GM12801 (cell line): ENCODE results near the gene DYRK1B.

Experiments used
- TF ChIP-seq, protein P1 (sequence below): IDR thresholded peaks from one replicate; pipeline ENCODE4 v1.5.1; 2011; ENCODE audit warnings: control low read depth; ENCODE audit not compliant: insufficient read length; ENCODE audit errors: extremely low read depth

The DYRK1B gene

DNA sequence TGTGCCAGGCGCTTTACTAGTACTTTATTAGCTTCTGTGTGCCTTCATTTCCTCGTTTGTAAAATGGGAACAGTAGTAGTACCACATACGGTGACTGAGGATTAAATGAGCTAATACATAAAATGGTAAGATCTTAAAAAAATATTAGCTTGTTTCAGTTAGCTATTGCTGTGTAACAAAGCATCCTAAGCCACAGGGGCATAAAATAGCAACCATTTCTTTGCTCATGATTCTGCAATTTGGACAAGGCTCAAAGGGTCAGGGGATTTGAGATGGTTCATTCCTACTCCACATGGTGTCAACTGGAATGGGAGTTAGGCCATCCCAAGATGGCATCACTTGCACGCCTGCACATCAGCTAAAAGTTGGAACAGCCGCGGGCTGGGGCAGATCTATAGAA lies 13.3 kb downstream of the DYRK1B start:
- TF ChIP-seq, protein P1, sequence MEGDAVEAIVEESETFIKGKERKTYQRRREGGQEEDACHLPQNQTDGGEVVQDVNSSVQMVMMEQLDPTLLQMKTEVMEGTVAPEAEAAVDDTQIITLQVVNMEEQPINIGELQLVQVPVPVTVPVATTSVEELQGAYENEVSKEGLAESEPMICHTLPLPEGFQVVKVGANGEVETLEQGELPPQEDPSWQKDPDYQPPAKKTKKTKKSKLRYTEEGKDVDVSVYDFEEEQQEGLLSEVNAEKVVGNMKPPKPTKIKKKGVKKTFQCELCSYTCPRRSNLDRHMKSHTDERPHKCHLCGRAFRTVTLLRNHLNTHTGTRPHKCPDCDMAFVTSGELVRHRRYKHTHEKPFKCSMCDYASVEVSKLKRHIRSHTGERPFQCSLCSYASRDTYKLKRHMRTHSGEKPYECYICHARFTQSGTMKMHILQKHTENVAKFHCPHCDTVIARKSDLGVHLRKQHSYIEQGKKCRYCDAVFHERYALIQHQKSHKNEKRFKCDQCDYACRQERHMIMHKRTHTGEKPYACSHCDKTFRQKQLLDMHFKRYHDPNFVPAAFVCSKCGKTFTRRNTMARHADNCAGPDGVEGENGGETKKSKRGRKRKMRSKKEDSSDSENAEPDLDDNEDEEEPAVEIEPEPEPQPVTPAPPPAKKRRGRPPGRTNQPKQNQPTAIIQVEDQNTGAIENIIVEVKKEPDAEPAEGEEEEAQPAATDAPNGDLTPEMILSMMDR, result no peak

DNA sequence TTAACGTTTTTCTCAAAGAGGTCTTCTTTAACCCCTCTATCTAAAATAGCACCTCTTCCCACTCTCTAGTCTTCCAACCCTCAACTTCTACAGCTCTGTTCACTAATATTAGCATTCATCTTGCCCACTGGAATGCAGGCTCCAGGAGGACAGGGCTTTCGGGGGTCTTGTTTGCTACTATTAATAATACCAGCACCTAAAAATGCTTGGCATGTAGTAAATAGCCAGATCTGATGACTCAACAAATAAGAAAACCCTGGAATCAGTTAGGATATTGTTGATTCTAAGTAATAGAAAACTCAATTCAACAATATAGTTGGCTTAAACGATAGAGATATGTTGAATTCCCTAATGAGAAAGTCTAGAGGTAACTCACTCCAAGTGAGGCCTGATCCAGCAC lies 14.2 kb downstream of the DYRK1B start:
- TF ChIP-seq, protein P1, result no peak

DNA sequence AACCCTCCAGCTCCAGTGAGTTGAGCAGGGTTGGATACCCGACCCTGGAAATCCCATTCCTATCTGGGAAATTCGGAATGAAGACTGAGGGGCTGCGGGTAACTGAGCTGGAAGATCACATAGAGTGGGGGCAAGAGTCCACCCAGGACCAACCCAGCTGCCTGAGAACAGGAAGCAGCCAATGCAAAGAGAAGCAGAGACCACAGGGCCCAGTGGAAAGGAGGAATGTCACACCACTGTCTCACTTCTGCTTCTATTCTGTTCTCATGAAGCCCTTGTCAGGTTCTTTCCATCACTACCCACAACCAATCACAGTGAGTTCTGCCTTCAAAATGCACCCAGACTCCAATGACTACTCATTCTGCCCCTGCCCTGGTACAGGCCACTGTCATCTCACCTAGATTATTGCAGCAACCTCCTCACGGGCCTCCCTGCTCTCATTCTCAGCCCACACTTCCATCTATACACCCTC lies 15.3 kb downstream of the DYRK1B start:
- TF ChIP-seq, protein P1, result no peak

DNA sequence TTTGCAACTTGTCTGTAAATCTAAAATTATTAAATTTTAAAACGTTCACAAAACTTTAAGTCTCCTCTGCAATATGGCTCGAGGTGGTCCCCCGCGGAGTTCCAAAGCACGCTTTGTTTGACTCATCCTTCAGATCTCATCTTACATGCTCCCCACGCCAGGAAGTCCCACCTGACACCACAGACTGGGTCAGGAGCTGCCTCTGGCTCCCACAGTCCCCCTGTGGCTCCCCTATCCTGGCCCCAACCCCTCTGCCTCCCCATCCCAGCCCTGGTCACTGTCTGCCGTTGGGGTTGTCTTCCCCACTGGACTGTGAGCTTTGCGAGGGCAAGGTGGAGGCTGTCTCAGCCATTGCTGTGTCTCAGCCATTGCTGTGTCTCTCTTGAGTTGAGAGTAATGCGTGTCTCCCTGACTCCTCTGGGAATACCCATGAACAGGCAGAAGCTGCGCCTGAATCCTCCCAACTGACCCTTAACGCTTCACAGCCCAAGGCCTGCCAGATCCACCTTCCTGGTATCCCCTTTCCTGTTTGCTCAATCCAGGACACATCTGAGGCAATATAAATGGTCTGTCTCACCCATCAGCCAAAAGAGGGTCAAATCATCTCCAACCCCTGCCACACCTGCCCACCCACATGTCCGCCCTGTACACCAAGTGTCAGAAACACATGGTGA lies 15.9 kb downstream of the DYRK1B start:
- TF ChIP-seq, protein P1, result no peak

DNA sequence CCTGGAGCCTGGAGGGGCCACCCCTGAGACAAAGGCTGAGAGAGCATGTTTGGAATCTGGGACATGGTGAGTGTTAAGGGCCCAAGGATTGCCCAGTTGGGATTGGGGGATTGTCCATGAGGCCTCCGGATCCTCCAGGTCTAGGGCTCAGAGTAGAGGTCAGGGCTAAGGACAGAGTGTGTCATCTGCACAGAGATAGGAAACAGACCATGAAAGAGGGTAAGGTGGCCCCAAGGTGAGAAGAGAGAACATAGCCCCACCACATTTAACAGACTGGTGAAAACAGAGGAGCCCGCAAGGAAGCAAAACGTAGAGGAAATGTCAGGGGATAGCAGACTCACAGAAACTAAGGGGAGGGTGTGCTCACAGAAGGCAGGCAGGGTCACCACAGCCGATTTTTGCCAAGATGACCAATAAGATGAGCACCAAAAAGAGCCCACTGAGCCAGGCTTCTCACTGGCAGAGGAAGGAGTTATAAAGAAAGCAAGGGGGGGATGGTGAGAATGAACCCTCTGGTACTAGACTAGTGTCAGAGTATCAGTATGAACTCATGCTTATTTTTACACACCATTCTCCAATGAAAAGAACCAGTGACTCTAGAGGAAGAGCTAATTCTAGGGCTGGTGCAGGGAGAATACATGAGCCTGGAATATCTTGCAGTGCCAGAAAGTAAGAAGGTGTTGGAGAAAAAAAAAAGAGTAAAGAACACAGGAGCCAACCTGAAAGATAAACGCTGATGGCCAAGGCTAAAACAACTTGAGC lies 17.5 kb downstream of the DYRK1B start:
- TF ChIP-seq, protein P1, result no peak

DNA sequence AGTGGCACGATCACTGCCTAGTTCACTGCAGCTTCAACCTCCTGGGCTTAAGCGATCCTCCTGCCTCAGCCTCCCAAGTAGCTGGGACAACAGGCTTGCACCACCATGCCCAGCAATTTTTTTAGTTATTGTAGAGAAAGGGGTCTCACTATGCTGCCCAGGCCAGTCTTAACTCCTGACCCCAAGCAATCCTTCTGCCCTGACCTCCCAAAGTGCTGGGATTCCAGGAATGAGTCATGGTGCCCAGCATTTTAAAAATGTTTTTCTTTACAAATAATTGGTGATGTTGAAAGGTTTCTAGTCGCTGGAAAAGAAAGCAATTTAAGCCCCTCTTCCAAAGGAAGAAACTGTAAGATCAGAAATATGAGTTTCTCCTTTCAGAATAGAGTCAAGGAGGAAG lies 19.4 kb downstream of the DYRK1B start:
- TF ChIP-seq, protein P1, result no peak

DNA sequence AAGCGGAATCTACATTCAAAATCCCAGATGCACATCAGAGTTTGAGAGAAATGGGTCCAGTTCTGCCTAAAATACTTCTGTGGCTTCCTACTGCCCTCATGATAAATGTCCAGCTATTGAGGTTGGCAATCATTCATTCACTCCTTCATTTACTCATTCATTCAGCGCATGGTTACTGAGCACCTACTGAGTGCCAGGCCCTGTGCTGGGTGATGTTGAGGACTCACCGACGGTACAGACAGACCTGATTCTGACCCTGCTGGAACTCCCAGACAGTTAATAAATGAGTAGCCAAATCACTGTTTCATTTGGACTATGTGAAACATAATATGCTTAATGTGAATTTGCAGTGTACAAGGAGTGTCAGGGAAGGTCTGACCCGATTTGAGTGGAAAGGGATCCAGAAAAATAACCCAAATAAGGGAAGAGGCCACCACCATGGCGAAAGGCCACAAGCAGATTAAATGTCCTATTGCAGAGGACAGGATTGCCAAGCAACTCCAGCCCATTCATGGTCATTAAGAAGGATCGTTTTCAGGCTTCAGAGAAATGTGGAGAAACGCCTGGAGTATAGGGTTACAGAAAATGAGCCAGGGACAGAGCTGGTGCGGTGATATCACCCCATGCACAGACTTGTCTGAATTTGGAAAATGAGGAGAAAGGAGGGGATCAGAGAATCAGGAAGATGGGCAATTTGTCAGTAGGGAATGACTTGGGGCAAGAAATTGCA lies 20.5 kb downstream of the DYRK1B start:
- TF ChIP-seq, protein P1, result no peak
